ENCODE measurements around the gene TNS1. TPM values are rescaled to one million over a fixed set of nuclear protein-coding genes. Genes with fewer than 3 reads are reported as not detected.
A peak's percentile ranks its signal among the peaks of the same experiment; 100 is the strongest.

Gene TNS1
- total RNA-seq, 3 donors from 2014 or later (not counting 1 experiment from before 2014, with no cell fraction given), result 1.1 to 3.0 (median 2.1) TPM

DNA sequence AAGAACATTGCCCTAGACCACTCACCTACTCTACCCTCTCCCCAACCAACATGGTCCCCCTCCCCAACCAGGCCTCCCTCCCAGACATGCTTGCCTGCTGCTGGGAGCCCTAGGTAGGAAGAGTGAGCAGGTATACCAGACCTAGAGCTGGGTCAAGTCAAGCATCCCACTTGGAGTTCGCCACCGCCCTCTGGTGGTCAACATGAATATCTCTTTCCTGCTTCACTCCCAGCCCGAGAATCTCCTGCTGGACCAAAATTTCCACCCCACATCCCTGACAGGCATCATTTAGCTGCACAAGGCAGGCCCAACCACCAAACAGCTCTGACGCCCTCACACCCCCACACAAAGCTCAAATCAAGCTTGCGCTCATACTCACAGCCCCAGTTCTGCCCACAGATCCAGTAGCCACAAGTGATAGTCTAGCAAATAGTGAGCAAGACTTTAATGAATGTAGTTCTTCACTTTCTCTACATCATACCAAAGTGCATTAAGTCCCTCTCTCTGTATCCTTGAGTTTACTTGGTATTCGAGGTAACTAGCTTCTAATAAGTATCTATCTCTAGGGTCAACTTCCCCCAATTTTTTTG is 116.0 kb downstream of the TNS1 start:
- H3K27me3 Mint-ChIP-seq (ENCODE audit: low read depth in 2 of 2), result peaks cover 12 to 16% of the 10 kb centered on the region in 2 donors
- peak; percentile 70 for TF ChIP-seq CTCF (IDR thresholded peaks at IDR 0.05)
- H3K9me3 Mint-ChIP-seq, result no peaks in the 10 kb centered on the region
- Histone ChIP-seq H3K4me1 (ENCODE audit: control insufficient read depth, insufficient read depth, low read length) (peaks cover 7% of the 10 kb centered on the region), H3K27me3 (ENCODE audit: control insufficient read depth, insufficient read depth, low read length) (no peaks in the 10 kb centered on the region), H3K27ac (ENCODE audit: low read length) (no peak overlapping the region), H3K4me3 (ENCODE audit: low read length) (no peak overlapping the region), H3K36me3 (ENCODE audit: control insufficient read depth, insufficient read depth, low read length) (no peaks in the 10 kb centered on the region), H3K9me3 (ENCODE audit: control insufficient read depth, insufficient read depth, low read length) (no peaks in the 10 kb centered on the region)
- no peak overlapping the region for H3K27ac Mint-ChIP-seq
- DNase-seq, result peak; percentile 58 to 75
- intact Hi-C loops (cut with micrococcal nuclease), result loop anchor here (1.0 kb wide), 2 partner anchors 98 to 102 kb away; no protein-coding TSS in a partner anchor
- peaks cover 0 to 10% of the 10 kb centered on the region in 2 donors for H3K4me1 Mint-ChIP-seq
- no peak overlapping the region for H3K4me3 Mint-ChIP-seq
- H3K36me3 Mint-ChIP-seq, result no peaks in the 10 kb centered on the region
- WGBS (ENCODE audit: insufficient coverage), result 27% methylated on average over 5 of the region's 6 CpGs
- ATAC-seq, result peak; percentile 41 to 80 (median 71)

DNA sequence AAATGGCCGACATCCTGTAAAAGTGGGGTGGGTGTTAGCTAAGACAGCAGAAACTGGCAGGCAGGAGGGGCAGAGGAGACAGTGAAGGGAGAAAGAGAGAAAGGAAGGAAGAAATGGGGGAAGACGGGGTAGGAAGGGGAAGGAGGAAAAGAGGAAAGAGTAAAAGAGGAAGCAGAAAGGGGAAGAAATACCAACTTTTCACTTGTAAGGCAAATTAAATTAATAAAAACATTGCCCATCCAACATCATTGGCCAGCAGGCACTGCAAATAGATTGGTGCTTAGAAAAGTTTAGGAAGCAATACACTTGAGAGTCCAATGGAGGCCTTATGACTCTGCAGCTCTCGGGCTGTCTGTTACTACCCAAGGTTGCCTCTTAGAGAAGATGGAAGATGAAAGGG is 116.7 kb downstream of the TNS1 start:
- DNase-seq (no peak), ATAC-seq (no peak)
- H3K27ac ChIP-seq (ENCODE audit: low read length), result no peak overlapping the region
- peaks cover 7% of the 10 kb centered on the region for H3K4me1 ChIP-seq (ENCODE audit: control insufficient read depth, insufficient read depth, low read length)
- intact Hi-C loops (cut with micrococcal nuclease), result loop anchor here (1.0 kb wide), 2 partner anchors 97 to 101 kb away; no protein-coding TSS in a partner anchor
- peaks cover 0 to 10% of the 10 kb centered on the region in 2 donors for H3K4me1 Mint-ChIP-seq
- H3K4me3 ChIP-seq (ENCODE audit: low read length), result no peak overlapping the region
- H3K36me3 Mint-ChIP-seq, result no peaks in the 10 kb centered on the region
- TF ChIP-seq CTCF (IDR thresholded peaks at IDR 0.05), result no peak
- peaks cover 12 to 16% of the 10 kb centered on the region in 2 donors for H3K27me3 Mint-ChIP-seq (ENCODE audit: low read depth in 2 of 2)
- no peaks in the 10 kb centered on the region for H3K9me3 ChIP-seq (ENCODE audit: control insufficient read depth, insufficient read depth, low read length)
- H3K27me3 ChIP-seq (ENCODE audit: control insufficient read depth, insufficient read depth, low read length), result no peaks in the 10 kb centered on the region
- 77% methylated on average over 3 of the region's 3 CpGs for WGBS (ENCODE audit: insufficient coverage)
- no peak overlapping the region for H3K4me3 Mint-ChIP-seq
- H3K36me3 ChIP-seq (ENCODE audit: control insufficient read depth, insufficient read depth, low read length), result no peaks in the 10 kb centered on the region
- no peaks in the 10 kb centered on the region for H3K9me3 Mint-ChIP-seq
- no peak overlapping the region for H3K27ac Mint-ChIP-seq

GRCh38 chr2:217884985-217885384 is 117.8 kb downstream of the TNS1 start:
- Mint-ChIP-seq H3K27me3 (ENCODE audit: low read depth in 2 of 2) (peaks cover 12 to 16% of the 10 kb centered on the region in 2 donors), H3K4me3 (no peak overlapping the region), H3K36me3 (no peaks in the 10 kb centered on the region), H3K27ac (no peak overlapping the region), H3K4me1 (peaks cover 0 to 10% of the 10 kb centered on the region in 2 donors), H3K9me3 (no peaks in the 10 kb centered on the region)
- intact Hi-C loops (cut with micrococcal nuclease), result no loop called here
- Histone ChIP-seq H3K27me3 (ENCODE audit: control insufficient read depth, insufficient read depth, low read length) (no peaks in the 10 kb centered on the region), H3K9me3 (ENCODE audit: control insufficient read depth, insufficient read depth, low read length) (no peaks in the 10 kb centered on the region), H3K27ac (ENCODE audit: low read length) (no peak overlapping the region), H3K4me3 (ENCODE audit: low read length) (no peak overlapping the region), H3K4me1 (ENCODE audit: control insufficient read depth, insufficient read depth, low read length) (peaks cover 7% of the 10 kb centered on the region), H3K36me3 (ENCODE audit: control insufficient read depth, insufficient read depth, low read length) (no peaks in the 10 kb centered on the region)
- 92% methylated on average over 8 of the region's 8 CpGs for WGBS (ENCODE audit: insufficient coverage)
- no peak for DNase-seq
- ATAC-seq, result no peak
- no peak for TF ChIP-seq CTCF (IDR thresholded peaks at IDR 0.05)

- no peak for ATAC-seq
Observed at GRCh38 chr2:217880891-217881290, 121.9 kb downstream of the TNS1 start.

More at GRCh38 chr2:217880891-217881290, 121.9 kb downstream of the TNS1 start:
- intact Hi-C loops (cut with micrococcal nuclease), result no loop called here
- H3K9me3 ChIP-seq (ENCODE audit: control insufficient read depth, insufficient read depth, low read length), result no peaks in the 10 kb centered on the region
- H3K27ac ChIP-seq (ENCODE audit: low read length), result no peak overlapping the region
- no peak for DNase-seq
- no peaks in the 10 kb centered on the region for H3K4me1 Mint-ChIP-seq
- no peaks in the 10 kb centered on the region for H3K36me3 ChIP-seq (ENCODE audit: control insufficient read depth, insufficient read depth, low read length)
- no peak overlapping the region for H3K27ac Mint-ChIP-seq
- H3K4me1 ChIP-seq (ENCODE audit: control insufficient read depth, insufficient read depth, low read length), result no peaks in the 10 kb centered on the region
- WGBS (ENCODE audit: insufficient coverage), result 84% methylated on average over 14 of the region's 14 CpGs
- H3K27me3 Mint-ChIP-seq (ENCODE audit: low read depth in 2 of 2), result peaks cover 12% of the 10 kb centered on the region in 2 donors
- H3K36me3 Mint-ChIP-seq, result no peaks in the 10 kb centered on the region
- H3K9me3 Mint-ChIP-seq, result no peaks in the 10 kb centered on the region
- H3K4me3 Mint-ChIP-seq, result no peak overlapping the region
- TF ChIP-seq CTCF (IDR thresholded peaks at IDR 0.05), result no peak
- H3K27me3 ChIP-seq (ENCODE audit: control insufficient read depth, insufficient read depth, low read length), result no peaks in the 10 kb centered on the region
- no peak overlapping the region for H3K4me3 ChIP-seq (ENCODE audit: low read length)
